Testis (tissue), 3 donors: ENCODE data around the gene SYNPO. TPM values are rescaled to one million over a fixed set of nuclear protein-coding genes. Genes with fewer than 3 reads are reported as not detected.

Experiments
- DNase-seq: peaks from one replicate; pipeline ENCODE4 v3.0.0-alpha.2; 2019
- H3K27ac ChIP-seq, 2 donors: fragments of 200-600 bp; sonication (generic); one replicate each; pipeline ENCODE4 v1.5.1; 2019
- H3K27me3 ChIP-seq: fragments of 200-600 bp; sonication (generic); one replicate; pipeline ENCODE4 v1.5.1; 2019
- H3K36me3 ChIP-seq: fragments of 200-600 bp; sonication (generic); one replicate; pipeline ENCODE4 v1.5.1; 2017; ENCODE audit warnings: low read depth; ENCODE audit errors: missing control alignments
- H3K4me1 ChIP-seq: fragments of 200-600 bp; sonication (generic); one replicate; pipeline ENCODE4 v1.5.1; 2019
- H3K4me3 ChIP-seq, 2 donors: fragments of 200-600 bp; sonication (generic); one replicate each; pipeline ENCODE4 v1.5.1; 2017 to 2019
- H3K9me3 ChIP-seq: fragments of 200-600 bp; sonication (generic); one replicate; pipeline ENCODE4 v1.5.1; 2017
- POLR2A ChIP-seq: fragments of 450-650 bp; IDR thresholded peaks from one replicate; pipeline ENCODE4 v1.6.1; 2017; ENCODE audit warnings: antibody characterized with exemption, mild to moderate bottlenecking, moderate library complexity
- WGBS, 2 donors: methylation state at CpG; one replicate each; pipeline ENCODE4 v1.1.5; 2018; 5-methylcytosine and 5-hydroxymethylcytosine counted together
- intact Hi-C: fragments of 100-400 bp; cut with DNase I; formaldehyde crosslinking; loops from one replicate; pipeline ENCODE4 v1.15.1; 2023; ENCODE audit warnings: low total_unique reads
- polyA plus RNA-seq: library from polyadenylated mRNA; stranded (reverse); fragments of 350-450 nt; fragmentation: Illumina TruSeq; extraction: RNeasy Lipid Tissue Mini Kit (QIAGEN cat#74804); gene quantifications from one replicate; pipeline ENCODE4 v1.2.3, GENCODE V29; 2014; ENCODE audit warnings: low read depth, low replicate concordance; ENCODE audit not compliant: insufficient read depth
- total RNA-seq, 2 donors: library from RNA; depleted of rRNA; stranded (reverse); fragments of >200 nt; gene quantifications; one replicate each; pipeline ENCODE4 v1.2.3, GENCODE V29; 2016
- TF ChIP-seq, protein P1 (sequence below), 3 experiments: fragments of 450-650 bp in 2 of 3; fragments of 200-600 bp in 1 of 3; sonication (generic) in 1 of 3; IDR thresholded peaks; one replicate each; pipeline ENCODE4 v1.5.1; 2016 to 2019; ENCODE audit warnings: antibody characterized with exemption in 3 of 3, mild to moderate bottlenecking in 2 of 3, moderate library complexity in 1 of 3

The SYNPO gene
- total and polyA plus RNA-seq, 3 donors from 2014 or later: 49.1 to 53.2 (median 52.2) TPM

DNA sequence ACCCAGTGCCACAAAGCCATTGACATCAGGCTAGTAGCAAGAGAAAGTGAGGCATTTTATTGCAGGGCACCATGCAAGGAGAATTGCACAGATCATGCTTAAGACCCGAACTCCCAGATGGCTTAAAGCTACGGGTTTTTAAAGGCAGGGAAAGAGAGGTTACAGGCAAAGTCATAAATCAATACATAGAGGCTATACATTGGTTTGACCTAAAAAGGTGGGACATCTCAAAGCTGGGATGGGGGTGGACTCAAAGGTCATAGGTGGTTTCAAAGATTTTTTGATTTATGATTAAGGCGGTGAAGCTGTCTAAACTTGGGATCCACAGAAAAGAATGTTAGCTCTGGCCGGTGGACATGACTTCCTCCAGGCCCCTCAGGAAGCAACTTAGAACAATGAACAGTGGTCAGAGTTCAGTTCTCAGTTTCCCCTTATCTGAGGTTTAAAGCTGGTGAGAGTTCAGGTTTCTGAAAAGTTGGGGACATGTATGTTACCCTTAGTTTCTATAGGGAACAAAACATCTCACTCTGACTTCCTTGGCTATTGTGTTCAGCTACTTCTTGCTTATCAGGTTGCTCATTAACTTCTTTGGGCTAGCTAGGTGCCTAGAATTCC is 66.4 kb downstream of the SYNPO start:
- Histone ChIP-seq H3K4me1 (no peaks in the 10 kb centered on the region), H3K9me3 (no peaks in the 10 kb centered on the region), H3K27me3 (no peaks in the 10 kb centered on the region), H3K27ac (no peak overlapping the region), H3K36me3 (no peaks in the 10 kb centered on the region), H3K4me3 (no peak overlapping the region)
- TF ChIP-seq, protein P1, sequence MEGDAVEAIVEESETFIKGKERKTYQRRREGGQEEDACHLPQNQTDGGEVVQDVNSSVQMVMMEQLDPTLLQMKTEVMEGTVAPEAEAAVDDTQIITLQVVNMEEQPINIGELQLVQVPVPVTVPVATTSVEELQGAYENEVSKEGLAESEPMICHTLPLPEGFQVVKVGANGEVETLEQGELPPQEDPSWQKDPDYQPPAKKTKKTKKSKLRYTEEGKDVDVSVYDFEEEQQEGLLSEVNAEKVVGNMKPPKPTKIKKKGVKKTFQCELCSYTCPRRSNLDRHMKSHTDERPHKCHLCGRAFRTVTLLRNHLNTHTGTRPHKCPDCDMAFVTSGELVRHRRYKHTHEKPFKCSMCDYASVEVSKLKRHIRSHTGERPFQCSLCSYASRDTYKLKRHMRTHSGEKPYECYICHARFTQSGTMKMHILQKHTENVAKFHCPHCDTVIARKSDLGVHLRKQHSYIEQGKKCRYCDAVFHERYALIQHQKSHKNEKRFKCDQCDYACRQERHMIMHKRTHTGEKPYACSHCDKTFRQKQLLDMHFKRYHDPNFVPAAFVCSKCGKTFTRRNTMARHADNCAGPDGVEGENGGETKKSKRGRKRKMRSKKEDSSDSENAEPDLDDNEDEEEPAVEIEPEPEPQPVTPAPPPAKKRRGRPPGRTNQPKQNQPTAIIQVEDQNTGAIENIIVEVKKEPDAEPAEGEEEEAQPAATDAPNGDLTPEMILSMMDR (IDR thresholded peaks at IDR 0.05): no peak
- no peak for TF ChIP-seq POLR2A
- intact Hi-C loops: no loop called here
- WGBS, 2 donors: 55 to 57% methylated on average over 4 of the region's 4 CpGs
- no peak for DNase-seq

Other genes starting within 250 kb of the SYNPO start
- gene CD74, start 227.8 kb upstream of the SYNPO start, total RNA-seq: 100 to 1,000 TPM; 137 to 223 TPM
- gene CD74, start 227.8 kb upstream of the SYNPO start, polyA plus RNA-seq: 1,318 TPM
- 1,000 to 10,000 TPM in 1 of 2 donors, 100 to 1,000 TPM in 1; 781 to 1,273 TPM for gene RPS14, start 190.9 kb upstream of the SYNPO start, total RNA-seq
- gene RPS14, start 190.9 kb upstream of the SYNPO start, polyA plus RNA-seq: 1,234 TPM
- gene NDST1, start 132.5 kb upstream of the SYNPO start, total RNA-seq: 100 to 1,000 TPM; 167 to 174 TPM
- gene NDST1, start 132.5 kb upstream of the SYNPO start, polyA plus RNA-seq: 55.0 TPM
- gene MYOZ3, start 20.6 kb downstream of the SYNPO start, total RNA-seq: 10 to 100 TPM; 12.0 to 12.7 TPM
- gene MYOZ3, start 20.6 kb downstream of the SYNPO start, polyA plus RNA-seq: 10.4 TPM
- 10 to 100 TPM; 37.7 to 40.1 TPM for gene RBM22, start 60.4 kb downstream of the SYNPO start, total RNA-seq
- gene RBM22, start 60.4 kb downstream of the SYNPO start, polyA plus RNA-seq: 38.5 TPM
- 10 to 100 TPM; 91.5 to 94.0 TPM for gene DCTN4, start 118.4 kb downstream of the SYNPO start, total RNA-seq
- gene DCTN4, start 118.4 kb downstream of the SYNPO start, polyA plus RNA-seq: 55.7 TPM
- gene SMIM3, start 138.1 kb downstream of the SYNPO start, total RNA-seq: 1 to 10 TPM; 8.1 to 8.8 TPM
- 8.7 TPM for gene SMIM3, start 138.1 kb downstream of the SYNPO start, polyA plus RNA-seq
- gene IRGM, start 205.9 kb downstream of the SYNPO start, total RNA-seq: 1 to 10 TPM; 1.2 to 2.7 TPM
- 0.25 TPM for gene IRGM, start 205.9 kb downstream of the SYNPO start, polyA plus RNA-seq